HUES48 (cell line): ENCODE data around the gene FAR2.
"Not testable (repeated sequence)": the region's sequence is repeated elsewhere in the genome, so short reads cannot be mapped to it uniquely, and the experiment has no call there.

Source experiments
- H3K27ac ChIP-seq: one replicate; pipeline ENCODE4 v1.7.0; 2013; ENCODE audit warnings: low read depth, low read length, inconsistent platforms
- H3K27me3 ChIP-seq: 2 replicates; pipeline ENCODE4 v1.6.1; 2013; ENCODE audit warnings: mild to moderate bottlenecking, low read length; ENCODE audit not compliant: control insufficient read depth, insufficient read depth
- H3K36me3 ChIP-seq: 2 replicates; pipeline ENCODE4 v1.6.1; 2013; ENCODE audit warnings: low read length; ENCODE audit not compliant: control insufficient read depth, insufficient read depth
- H3K4me1 ChIP-seq: 2 replicates; pipeline ENCODE4 v1.6.1; 2013; ENCODE audit warnings: mild to moderate bottlenecking, low read length; ENCODE audit not compliant: control insufficient read depth, insufficient read depth
- H3K4me3 ChIP-seq: 2 replicates; pipeline ENCODE4 v1.5.1; 2013; ENCODE audit warnings: mild to moderate bottlenecking, low read depth, low read length
- H3K9ac ChIP-seq: 2 replicates; pipeline ENCODE4 v1.6.1; 2013; ENCODE audit warnings: mild to moderate bottlenecking, low read depth, low read length, moderate library complexity
- H3K9me3 ChIP-seq: 2 replicates; pipeline ENCODE4 v1.6.1; 2013; ENCODE audit warnings: low read length; ENCODE audit not compliant: control insufficient read depth, insufficient read depth

FAR2 gene

DNA sequence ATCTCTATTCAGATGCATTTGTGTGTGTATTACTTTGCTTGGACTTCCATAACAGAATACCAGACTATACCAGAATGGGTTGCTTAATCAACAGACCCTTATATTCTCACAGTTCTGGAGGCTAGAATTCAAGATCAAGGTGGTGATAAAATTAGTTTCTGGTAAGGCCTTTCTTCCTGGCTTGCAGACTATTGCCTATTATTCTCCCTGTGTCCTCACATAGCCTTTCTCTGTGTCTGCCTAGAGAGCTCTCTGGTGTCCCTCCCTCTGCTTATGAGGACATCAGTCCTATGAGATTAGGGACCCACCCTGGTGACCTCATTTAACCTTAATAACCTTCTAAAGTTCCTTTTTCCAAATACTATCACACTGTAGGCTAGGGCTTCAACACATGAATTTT is 106.0 kb downstream of the FAR2 start:
- H3K4me3 ChIP-seq: no peak overlapping the region
- no peak overlapping the region for H3K9ac ChIP-seq
- peaks cover under 1% of the 10 kb centered on the region; the same call in 1 of the 2 replicates for H3K4me1 ChIP-seq
- H3K9me3 ChIP-seq: no peaks in the 10 kb centered on the region
- no peak overlapping the region for H3K27ac ChIP-seq
- H3K27me3 ChIP-seq: 0 out of 2 replicates have a peak, but pooled peaks cover 4% of the 10 kb centered on the region
- no peaks in the 10 kb centered on the region for H3K36me3 ChIP-seq

- no peak overlapping the region for H3K9ac ChIP-seq
- no peaks in the 10 kb centered on the region for H3K9me3 ChIP-seq
- no peaks in the 10 kb centered on the region for H3K4me1 ChIP-seq
- H3K27ac ChIP-seq: no peak overlapping the region
- H3K36me3 ChIP-seq: no peaks in the 10 kb centered on the region
- H3K27me3 ChIP-seq: no peaks in the 10 kb centered on the region
- no peak overlapping the region for H3K4me3 ChIP-seq
Observed at GRCh38 chr12:29256598-29256997, 107.5 kb downstream of the FAR2 start.

DNA sequence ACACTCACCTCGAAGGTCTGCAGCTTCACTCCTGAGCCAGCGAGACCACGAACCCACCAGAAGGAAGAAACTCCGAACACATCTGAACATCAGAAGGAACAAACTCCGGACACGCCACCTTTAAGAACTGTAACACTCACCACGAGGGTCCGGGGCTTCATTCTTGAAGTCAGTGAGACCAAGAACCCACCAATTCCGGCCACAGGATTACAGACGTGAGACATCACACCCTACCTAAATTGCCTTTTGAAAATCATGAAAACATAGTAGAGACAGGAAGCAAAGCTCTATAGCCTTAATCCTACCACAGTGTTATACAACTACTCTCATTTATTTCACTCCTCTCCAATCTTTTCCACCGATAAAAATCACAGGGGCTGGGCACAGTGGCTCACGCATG is 108.6 kb downstream of the FAR2 start:
- not testable (repeated sequence) for H3K27ac ChIP-seq

DNA sequence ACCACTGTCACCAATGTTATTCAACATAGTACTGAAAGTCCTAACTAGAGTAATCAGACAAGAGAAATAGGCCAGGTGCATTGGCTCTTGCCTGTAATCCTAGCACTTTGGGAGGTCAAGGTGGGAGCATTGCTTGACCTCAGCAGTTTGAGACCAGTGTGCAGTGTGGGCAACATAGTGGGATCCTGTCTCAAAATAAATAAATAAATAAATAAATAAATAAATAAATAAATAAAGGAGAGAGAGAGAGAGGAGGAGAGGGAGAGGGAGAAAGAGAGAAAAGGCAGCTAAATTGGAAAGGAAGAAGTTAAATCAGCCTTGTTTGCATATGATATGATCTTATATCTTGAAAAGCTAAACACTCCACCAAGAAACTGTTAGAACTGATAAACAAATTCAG is 115.3 kb downstream of the FAR2 start:
- Histone ChIP-seq H3K36me3 (no peaks in the 10 kb centered on the region), H3K9me3 (no peaks in the 10 kb centered on the region), H3K4me3 (no peak overlapping the region), H3K4me1 (no peaks in the 10 kb centered on the region), H3K27me3 (no peaks in the 10 kb centered on the region), H3K9ac (no peak overlapping the region), H3K27ac (no peak overlapping the region)

More for the DNA sequence above, 108.6 kb downstream of the FAR2 start:
- H3K27me3 ChIP-seq, H3K36me3 ChIP-seq, H3K4me3 ChIP-seq, H3K9ac ChIP-seq, H3K9me3 ChIP-seq, H3K4me1 ChIP-seq: not testable (repeated sequence)

DNA sequence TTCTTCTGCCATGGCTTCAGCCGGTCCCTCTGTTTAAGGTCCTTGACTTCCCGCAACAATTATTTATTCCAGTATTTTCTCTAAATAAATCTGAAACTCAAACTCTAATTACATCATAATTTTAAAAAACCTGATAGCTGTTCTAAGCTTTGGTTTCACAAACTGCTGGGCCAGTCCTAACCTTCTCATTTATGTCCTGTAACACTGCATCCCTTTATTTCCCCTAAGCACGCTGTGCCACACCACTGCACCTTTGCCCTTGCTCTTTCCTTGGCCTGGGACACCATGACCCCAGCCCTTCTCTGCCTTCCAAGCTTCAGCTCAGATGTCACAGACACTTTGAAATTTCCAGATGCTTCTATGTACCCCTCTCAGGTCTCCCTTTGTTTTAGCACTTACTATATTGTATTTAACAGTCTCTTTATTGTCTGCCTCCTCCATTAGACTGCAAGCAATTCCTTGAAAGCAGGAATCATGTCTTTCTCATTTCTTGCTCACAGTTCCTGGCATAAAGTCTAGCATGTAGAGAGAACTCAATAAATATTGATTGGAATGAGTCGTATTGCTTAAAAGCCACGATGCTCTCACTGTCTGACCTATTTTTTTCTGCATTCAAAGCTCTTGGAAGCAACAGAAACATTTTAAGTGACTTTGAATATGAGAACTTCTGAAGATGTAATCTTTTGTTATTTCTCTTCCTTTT is 120.8 kb downstream of the FAR2 start:
- Histone ChIP-seq H3K27me3 (no peaks in the 10 kb centered on the region), H3K9me3 (no peaks in the 10 kb centered on the region), H3K27ac (no peak overlapping the region), H3K36me3 (no peaks in the 10 kb centered on the region), H3K4me1 (peaks cover 8% of the 10 kb centered on the region; the same call in 1 of the 2 replicates), H3K4me3 (no peak overlapping the region), H3K9ac (no peak overlapping the region)

- Histone ChIP-seq H3K27ac (no peak overlapping the region), H3K4me3 (no peak overlapping the region), H3K36me3 (no peaks in the 10 kb centered on the region), H3K9ac (no peak overlapping the region), H3K9me3 (no peaks in the 10 kb centered on the region), H3K27me3 (no peaks in the 10 kb centered on the region), H3K4me1 (peaks cover 8% of the 10 kb centered on the region; the same call in 1 of the 2 replicates)
Observed at GRCh38 chr12:29270446-29270845, 121.4 kb downstream of the FAR2 start.

DNA sequence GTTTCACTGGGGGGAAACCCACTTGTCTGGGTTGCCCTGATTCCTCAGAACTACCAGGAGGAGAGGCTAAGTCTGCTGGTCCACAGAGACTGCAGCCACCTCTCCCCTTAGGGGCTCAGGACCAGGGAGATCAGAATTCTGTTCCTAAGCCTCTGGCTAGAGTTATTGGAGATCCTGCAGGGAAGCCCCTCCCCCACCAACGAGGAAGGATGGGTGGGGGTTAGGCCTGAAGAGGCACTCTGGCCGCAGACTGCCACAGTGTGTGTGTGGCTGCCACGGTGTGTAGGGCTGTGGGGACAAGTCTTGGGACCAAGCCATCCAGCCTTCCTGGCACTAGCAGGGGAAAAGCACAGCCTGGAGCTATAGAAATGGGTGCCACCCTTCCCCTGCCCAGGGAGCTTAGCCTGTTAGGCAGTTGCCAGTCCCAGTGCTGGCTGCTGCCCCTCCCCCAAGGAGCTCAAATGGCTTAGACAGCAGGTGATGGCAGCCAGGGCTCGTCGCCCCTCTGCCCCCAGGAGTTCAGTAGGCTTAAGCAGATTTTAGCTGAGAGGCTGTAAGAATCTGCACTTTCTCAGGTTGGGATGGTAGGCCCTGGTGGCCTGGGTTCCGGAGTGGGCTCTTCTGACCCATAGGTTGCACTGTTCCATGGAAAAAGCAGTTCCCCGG is 124.2 kb downstream of the FAR2 start:
- no peaks in the 10 kb centered on the region for H3K27me3 ChIP-seq

GRCh38 chr12:29275834-29276233 is 126.8 kb downstream of the FAR2 start:
- H3K36me3 ChIP-seq: no peaks in the 10 kb centered on the region
- no peaks in the 10 kb centered on the region for H3K27me3 ChIP-seq
- peaks cover 8% of the 10 kb centered on the region; the same call in 1 of the 2 replicates for H3K4me1 ChIP-seq
- H3K9ac ChIP-seq: no peak overlapping the region
- no peak overlapping the region for H3K4me3 ChIP-seq
- H3K9me3 ChIP-seq: no peaks in the 10 kb centered on the region
- H3K27ac ChIP-seq: no peak overlapping the region

More for the DNA sequence above, 124.2 kb downstream of the FAR2 start:
- Histone ChIP-seq H3K4me1 (peaks cover 8% of the 10 kb centered on the region; the same call in 1 of the 2 replicates), H3K27ac (no peak overlapping the region), H3K4me3 (no peak overlapping the region), H3K9me3 (no peaks in the 10 kb centered on the region), H3K36me3 (no peaks in the 10 kb centered on the region), H3K9ac (no peak overlapping the region)

DNA sequence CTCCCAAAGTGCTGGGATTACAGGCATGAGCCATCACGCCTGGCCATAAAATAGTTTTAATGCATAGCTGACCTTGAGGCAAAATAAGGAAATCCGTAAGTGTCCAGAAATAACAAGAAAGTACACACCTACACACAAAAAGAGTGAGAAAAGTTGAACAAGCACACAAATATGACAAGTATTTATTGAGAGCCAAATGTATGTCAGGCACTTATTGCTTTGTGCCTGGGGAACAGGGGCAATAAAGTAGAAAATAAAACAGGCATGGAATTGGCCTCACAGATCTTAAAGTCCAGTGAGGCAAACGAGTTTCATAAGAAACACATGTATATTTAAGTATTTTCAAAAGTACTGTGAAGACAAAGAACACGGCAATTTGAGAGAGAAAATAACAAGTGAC is 128.2 kb downstream of the FAR2 start:
- Histone ChIP-seq H3K27ac (no peak overlapping the region), H3K4me1 (peaks cover 8% of the 10 kb centered on the region; the same call in 1 of the 2 replicates), H3K27me3 (no peaks in the 10 kb centered on the region), H3K9ac (no peak overlapping the region), H3K9me3 (no peaks in the 10 kb centered on the region), H3K4me3 (no peak overlapping the region), H3K36me3 (no peaks in the 10 kb centered on the region)

GRCh38 chr12:29278673-29279420 is 129.8 kb downstream of the FAR2 start:
- Histone ChIP-seq H3K27ac (no peak overlapping the region), H3K4me3 (no peak overlapping the region), H3K9me3 (no peaks in the 10 kb centered on the region), H3K4me1 (no peaks in the 10 kb centered on the region), H3K9ac (no peak overlapping the region), H3K27me3 (no peaks in the 10 kb centered on the region), H3K36me3 (no peaks in the 10 kb centered on the region)
